Measurements from ENCODE around the gene DUSP7. TPM values are rescaled to one million over a fixed set of nuclear protein-coding genes. Genes with fewer than 3 reads are reported as not detected.
"Not testable (repeated sequence)": the region's sequence is repeated elsewhere in the genome, so short reads cannot be mapped to it uniquely, and the experiment has no call there.

The DUSP7 gene
- total and polyA plus RNA-seq, 2 donors: 6.3 to 7.7 TPM

GRCh38 chr3:52037291-52037690 lies 19.1 kb downstream of the DUSP7 start:
- Histone ChIP-seq H3K36me3 (ENCODE audit: control insufficient read depth in 2 of 2, insufficient read depth in 2 of 2, low read length in 1 of 2) (no peaks in the 10 kb centered on the region), H3K27ac (ENCODE audit: low read depth in 1 of 2, low read length in 1 of 2) (no peak overlapping the region)
- WGBS: 94% methylated on average over 4 of the region's 4 CpGs

GRCh38 chr3:52036829-52037228 lies 19.5 kb downstream of the DUSP7 start:
- 80% methylated on average over 5 of the region's 5 CpGs for WGBS
- H3K27me3 ChIP-seq (ENCODE audit: control insufficient read depth in 2 of 2, insufficient read depth in 1 of 2, low read length in 1 of 2): peaks cover 0 to 2% of the 10 kb centered on the region in 2 donors
- no peaks in the 10 kb centered on the region for H3K9me3 ChIP-seq (ENCODE audit: control insufficient read depth in 2 of 2, insufficient read depth in 1 of 2, low read length in 1 of 2)
- H3K4me3 ChIP-seq (ENCODE audit: low read length in 2 of 2): no peak overlapping the region
- H3K27ac ChIP-seq (ENCODE audit: low read depth in 1 of 2, low read length in 1 of 2): no peak overlapping the region
- no peak for DNase-seq (ENCODE audit: low read depth in 6 of 9, low spot score in 9 of 9)
- no peaks in the 10 kb centered on the region for H3K36me3 ChIP-seq (ENCODE audit: control insufficient read depth in 2 of 2, insufficient read depth in 2 of 2, low read length in 1 of 2)
- no peaks in the 10 kb centered on the region for H3K4me1 ChIP-seq (ENCODE audit: control insufficient read depth in 2 of 2, insufficient read depth in 2 of 2, low read length in 2 of 2)

More at GRCh38 chr3:52037291-52037690, 19.1 kb downstream of the DUSP7 start:
- Histone ChIP-seq H3K4me3 (ENCODE audit: low read length in 2 of 2) (no peak overlapping the region), H3K9me3 (ENCODE audit: control insufficient read depth in 2 of 2, insufficient read depth in 1 of 2, low read length in 1 of 2) (no peaks in the 10 kb centered on the region), H3K4me1 (ENCODE audit: control insufficient read depth in 2 of 2, insufficient read depth in 2 of 2, low read length in 2 of 2) (no peaks in the 10 kb centered on the region), H3K27me3 (ENCODE audit: control insufficient read depth in 2 of 2, insufficient read depth in 1 of 2, low read length in 1 of 2) (peaks cover 0 to 2% of the 10 kb centered on the region in 2 donors)
- no peak for DNase-seq (ENCODE audit: low read depth in 6 of 9, low spot score in 9 of 9)

GRCh38 chr3:52036222-52036694 lies 20.1 kb downstream of the DUSP7 start:
- no peak overlapping the region for H3K27ac ChIP-seq (ENCODE audit: low read depth in 1 of 2, low read length in 1 of 2)
- 93% methylated on average over 5 of the region's 5 CpGs for WGBS
- no peak overlapping the region for H3K4me3 ChIP-seq (ENCODE audit: low read length in 2 of 2)
- H3K9me3 ChIP-seq (ENCODE audit: control insufficient read depth in 2 of 2, insufficient read depth in 1 of 2, low read length in 1 of 2): no peaks in the 10 kb centered on the region
- no peak for DNase-seq (ENCODE audit: low read depth in 6 of 9, low spot score in 9 of 9)
- peaks cover 0 to 2% of the 10 kb centered on the region in 2 donors for H3K27me3 ChIP-seq (ENCODE audit: control insufficient read depth in 2 of 2, insufficient read depth in 1 of 2, low read length in 1 of 2)
- no peaks in the 10 kb centered on the region for H3K4me1 ChIP-seq (ENCODE audit: control insufficient read depth in 2 of 2, insufficient read depth in 2 of 2, low read length in 2 of 2)
- no peaks in the 10 kb centered on the region for H3K36me3 ChIP-seq (ENCODE audit: control insufficient read depth in 2 of 2, insufficient read depth in 2 of 2, low read length in 1 of 2)

GRCh38 chr3:52034651-52035050 lies 21.7 kb downstream of the DUSP7 start:
- Histone ChIP-seq H3K4me3 (ENCODE audit: low read length in 2 of 2) (no peak overlapping the region), H3K36me3 (ENCODE audit: control insufficient read depth in 2 of 2, insufficient read depth in 2 of 2, low read length in 1 of 2) (no peaks in the 10 kb centered on the region), H3K27me3 (ENCODE audit: control insufficient read depth in 2 of 2, insufficient read depth in 1 of 2, low read length in 1 of 2) (no peaks in the 10 kb centered on the region), H3K4me1 (ENCODE audit: control insufficient read depth in 2 of 2, insufficient read depth in 2 of 2, low read length in 2 of 2) (no peaks in the 10 kb centered on the region), H3K9me3 (ENCODE audit: control insufficient read depth in 2 of 2, insufficient read depth in 1 of 2, low read length in 1 of 2) (no peaks in the 10 kb centered on the region), H3K27ac (ENCODE audit: low read depth in 1 of 2, low read length in 1 of 2) (no peak overlapping the region)
- WGBS: 95% methylated on average over 3 of the region's 3 CpGs
- DNase-seq (ENCODE audit: low read depth in 6 of 9, low spot score in 9 of 9): no peak

- no peak overlapping the region for H3K4me3 ChIP-seq (ENCODE audit: low read length in 2 of 2)
- DNase-seq (ENCODE audit: low read depth in 6 of 9, low spot score in 9 of 9): no peak
- WGBS: 97% methylated on average over 5 of the region's 5 CpGs
- H3K36me3 ChIP-seq (ENCODE audit: control insufficient read depth in 2 of 2, insufficient read depth in 2 of 2, low read length in 1 of 2): no peaks in the 10 kb centered on the region
- no peak overlapping the region for H3K27ac ChIP-seq (ENCODE audit: low read depth in 1 of 2, low read length in 1 of 2)
- no peaks in the 10 kb centered on the region for H3K4me1 ChIP-seq (ENCODE audit: control insufficient read depth in 2 of 2, insufficient read depth in 2 of 2, low read length in 2 of 2)
- H3K27me3 ChIP-seq (ENCODE audit: control insufficient read depth in 2 of 2, insufficient read depth in 1 of 2, low read length in 1 of 2): no peaks in the 10 kb centered on the region
- H3K9me3 ChIP-seq (ENCODE audit: control insufficient read depth in 2 of 2, insufficient read depth in 1 of 2, low read length in 1 of 2): no peaks in the 10 kb centered on the region
Observed at GRCh38 chr3:52034212-52034611, 22.2 kb downstream of the DUSP7 start.

GRCh38 chr3:52033748-52034147 lies 22.6 kb downstream of the DUSP7 start:
- not testable (repeated sequence) for H3K36me3 ChIP-seq (ENCODE audit: control insufficient read depth in 2 of 2, insufficient read depth in 2 of 2, low read length in 1 of 2); DNase-seq (ENCODE audit: low read depth in 6 of 9, low spot score in 9 of 9); H3K4me3 ChIP-seq (ENCODE audit: low read length in 2 of 2); H3K4me1 ChIP-seq (ENCODE audit: control insufficient read depth in 2 of 2, insufficient read depth in 2 of 2, low read length in 2 of 2); H3K27me3 ChIP-seq (ENCODE audit: control insufficient read depth in 2 of 2, insufficient read depth in 1 of 2, low read length in 1 of 2); H3K9me3 ChIP-seq (ENCODE audit: control insufficient read depth in 2 of 2, insufficient read depth in 1 of 2, low read length in 1 of 2); H3K27ac ChIP-seq (ENCODE audit: low read depth in 1 of 2, low read length in 1 of 2)
- WGBS: 98% methylated on average over 6 of the region's 6 CpGs

- Histone ChIP-seq H3K27ac (ENCODE audit: low read depth in 1 of 2, low read length in 1 of 2) (no peak overlapping the region), H3K27me3 (ENCODE audit: control insufficient read depth in 2 of 2, insufficient read depth in 1 of 2, low read length in 1 of 2) (no peaks in the 10 kb centered on the region), H3K9me3 (ENCODE audit: control insufficient read depth in 2 of 2, insufficient read depth in 1 of 2, low read length in 1 of 2) (no peaks in the 10 kb centered on the region), H3K36me3 (ENCODE audit: control insufficient read depth in 2 of 2, insufficient read depth in 2 of 2, low read length in 1 of 2) (no peaks in the 10 kb centered on the region), H3K4me3 (ENCODE audit: low read length in 2 of 2) (no peak overlapping the region), H3K4me1 (ENCODE audit: control insufficient read depth in 2 of 2, insufficient read depth in 2 of 2, low read length in 2 of 2) (no peaks in the 10 kb centered on the region)
- WGBS: 95% methylated on average over 11 of the region's 11 CpGs
- no peak for DNase-seq (ENCODE audit: low read depth in 6 of 9, low spot score in 9 of 9)
Observed at GRCh38 chr3:52032702-52033408, 23.5 kb downstream of the DUSP7 start.

- 98% methylated on average over 10 of the region's 10 CpGs for WGBS
- no peak for DNase-seq (ENCODE audit: low read depth in 6 of 9, low spot score in 9 of 9)
- Histone ChIP-seq H3K4me1 (ENCODE audit: control insufficient read depth in 2 of 2, insufficient read depth in 2 of 2, low read length in 2 of 2) (no peaks in the 10 kb centered on the region), H3K27ac (ENCODE audit: low read depth in 1 of 2, low read length in 1 of 2) (no peak overlapping the region), H3K4me3 (ENCODE audit: low read length in 2 of 2) (no peak overlapping the region), H3K36me3 (ENCODE audit: control insufficient read depth in 2 of 2, insufficient read depth in 2 of 2, low read length in 1 of 2) (no peaks in the 10 kb centered on the region), H3K27me3 (ENCODE audit: control insufficient read depth in 2 of 2, insufficient read depth in 1 of 2, low read length in 1 of 2) (no peaks in the 10 kb centered on the region), H3K9me3 (ENCODE audit: control insufficient read depth in 2 of 2, insufficient read depth in 1 of 2, low read length in 1 of 2) (no peaks in the 10 kb centered on the region)
Observed at GRCh38 chr3:52031896-52032295, 24.5 kb downstream of the DUSP7 start.

GRCh38 chr3:52030714-52031310 lies 25.6 kb downstream of the DUSP7 start:
- Histone ChIP-seq H3K36me3 (ENCODE audit: control insufficient read depth in 2 of 2, insufficient read depth in 2 of 2, low read length in 1 of 2) (no peaks in the 10 kb centered on the region), H3K4me3 (ENCODE audit: low read length in 2 of 2) (no peak overlapping the region), H3K27ac (ENCODE audit: low read depth in 1 of 2, low read length in 1 of 2) (no peak overlapping the region), H3K27me3 (ENCODE audit: control insufficient read depth in 2 of 2, insufficient read depth in 1 of 2, low read length in 1 of 2) (no peaks in the 10 kb centered on the region), H3K4me1 (ENCODE audit: control insufficient read depth in 2 of 2, insufficient read depth in 2 of 2, low read length in 2 of 2) (no peaks in the 10 kb centered on the region), H3K9me3 (ENCODE audit: control insufficient read depth in 2 of 2, insufficient read depth in 1 of 2, low read length in 1 of 2) (no peaks in the 10 kb centered on the region)
- 95% methylated on average over 11 of the region's 11 CpGs for WGBS
- DNase-seq (ENCODE audit: low read depth in 6 of 9, low spot score in 9 of 9): no peak

Data from thymus (tissue), 11 donors.